SK-N-SH (cell line): ENCODE measurements around the gene WDR27. TPM values are rescaled to one million over a fixed set of nuclear protein-coding genes. Genes with fewer than 3 reads are reported as not detected.

Experiments
- CTCF ChIA-PET: fragments of 300-600, 350-600 bp; formaldehyde crosslinking; extraction: SDS; loops from one replicate; lab custom pipeline; 2021; lab: Yijun Ruan, JAX
- POLR2A ChIA-PET: fragments of 350-600 bp; sonication (Branson Sonifier 250); formaldehyde crosslinking; extraction: SDS; loops from one replicate; lab custom pipeline; 2020; ENCODE audit warnings: antibody characterized with exemption, inconsistent platforms; lab: Yijun Ruan, JAX
- DNase-seq: peaks from one replicate; pipeline ENCODE4 v3.0.0; 2012
- H2AFZ ChIP-seq: fragments of 200-600 bp; sonication (generic); 2 replicates; pipeline ENCODE4 v1.8.1; 2016; ENCODE audit warnings: antibody characterized with exemption, mild to moderate bottlenecking, low read depth
- H3F3A ChIP-seq: fragments of 200-600 bp; sonication (generic); replicated peaks from 2 replicates; pipeline ENCODE3; 2016; ENCODE audit warnings: antibody characterized with exemption, mild to moderate bottlenecking; ENCODE audit not compliant: insufficient read depth
- H3K27ac ChIP-seq, 2 experiments: fragments of 200-500 bp in 1 of 2; fragments of 200-600 bp in 1 of 2; sonication (Bioruptor generic) in 1 of 2; sonication (generic), shearing (Covaris generic) in 1 of 2; 2 replicates each; pipeline versions ENCODE4 v1.5.1 to v1.6.1; 2014 to 2016; ENCODE audit warnings: low read depth in 2 of 2, inconsistent platforms in 1 of 2, low read length in 1 of 2, mild to moderate bottlenecking in 1 of 2, mixed read lengths in 1 of 2
- H3K27me3 ChIP-seq: fragments of 200-600 bp; sonication (generic), shearing (Covaris generic); 2 replicates; pipeline ENCODE4 v1.6.1; 2016; ENCODE audit warnings: mixed run types; ENCODE audit not compliant: insufficient read depth
- H3K36me3 ChIP-seq, 2 experiments: fragments of 200-500 bp in 1 of 2; fragments of 200-600 bp in 1 of 2; sonication (Bioruptor generic) in 1 of 2; sonication (generic) in 1 of 2; replicated peaks in 1 of 2; 2 replicates each; pipeline versions ENCODE3 to v1.5.1; 2014 to 2016; ENCODE audit warnings: low read length in 1 of 2, mild to moderate bottlenecking in 1 of 2; ENCODE audit not compliant: insufficient read depth in 2 of 2, control insufficient read depth in 1 of 2
- H3K4me1 ChIP-seq, 2 experiments: fragments of 200-500 bp in 1 of 2; fragments of 200-600 bp in 1 of 2; sonication (Bioruptor generic) in 1 of 2; sonication (generic), shearing (Covaris generic) in 1 of 2; 2 replicates each; pipeline versions ENCODE4 v1.5.1 to v1.6.1; 2014 to 2016; ENCODE audit warnings: low read depth in 1 of 2, low read length in 1 of 2, mixed run types in 1 of 2; ENCODE audit not compliant: insufficient read depth in 2 of 2, control insufficient read depth in 1 of 2
- H3K4me2 ChIP-seq: fragments of 200-600 bp; sonication (generic), shearing (Covaris generic); 2 replicates; pipeline ENCODE4 v1.6.1; 2017; ENCODE audit warnings: mixed run types
- H3K4me3 ChIP-seq, 2 experiments: fragments of 200-500 bp in 1 of 2; fragments of 200-600 bp in 1 of 2; sonication (Bioruptor generic) in 1 of 2; sonication (generic), shearing (Covaris generic) in 1 of 2; 2 replicates each; pipeline versions ENCODE4 v1.5.1 to v1.8.1; 2014 to 2016; ENCODE audit warnings: low read depth in 2 of 2, inconsistent platforms in 1 of 2, low read length in 1 of 2, mild to moderate bottlenecking in 1 of 2, mixed read lengths in 1 of 2, moderate library complexity in 1 of 2
- H3K79me2 ChIP-seq: fragments of 200-600 bp; sonication (generic); 2 replicates; pipeline ENCODE4 v1.8.1; 2017; ENCODE audit warnings: mild to moderate bottlenecking; ENCODE audit not compliant: insufficient read depth
- H3K9ac ChIP-seq: fragments of 200-600 bp; sonication (generic); 2 replicates; pipeline ENCODE4 v1.6.1; 2017; ENCODE audit warnings: mixed run types
- H3K9me2 ChIP-seq: fragments of 200-600 bp; sonication (generic); 2 replicates; pipeline ENCODE4 v1.6.1; 2017; ENCODE audit warnings: mixed run types
- H3K9me3 ChIP-seq: fragments of 200-600 bp; sonication (generic); 2 replicates; pipeline ENCODE4 v1.6.1; 2017; ENCODE audit warnings: mixed run types, mild to moderate bottlenecking, moderate library complexity
- H4K20me1 ChIP-seq: fragments of 200-600 bp; sonication (generic); 2 replicates; pipeline ENCODE4 v1.6.1; 2017; ENCODE audit warnings: mild to moderate bottlenecking, mixed run types; ENCODE audit not compliant: insufficient read depth
- CHD2 ChIP-seq: fragments of 150-350 bp; IDR thresholded peaks from 2 replicates; pipeline ENCODE4 v1.6.1; 2018; ENCODE audit warnings: low read length; ENCODE audit not compliant: partially characterized antibody
- EP300 ChIP-seq, 2 experiments: IDR thresholded peaks; 2 replicates each; pipeline versions ENCODE4 v1.4.0 to v1.6.1; 2012; ENCODE audit warnings: borderline replicate concordance in 1 of 2, low read depth in 1 of 2, low read length in 1 of 2
- FOSL2 ChIP-seq: IDR thresholded peaks from 2 replicates; pipeline ENCODE4 v1.4.0; 2012; ENCODE audit warnings: low read depth, mild to moderate bottlenecking, moderate library complexity, borderline replicate concordance
- JUND ChIP-seq: IDR thresholded peaks from 2 replicates; pipeline ENCODE4 v1.4.0; 2012
- MEF2A ChIP-seq: IDR thresholded peaks from 2 replicates; pipeline ENCODE4 v1.4.0; 2012; ENCODE audit warnings: low read depth, borderline replicate concordance
- MXI1 ChIP-seq: IDR thresholded peaks from 2 replicates; pipeline ENCODE4 v1.6.1; 2012; ENCODE audit warnings: mild to moderate bottlenecking, low read depth, low read length, improper control_type of control experiment
- NFIC ChIP-seq: IDR thresholded peaks from 2 replicates; pipeline ENCODE4 v1.4.0; 2012; ENCODE audit warnings: borderline replicate concordance
- NRF1 ChIP-seq: IDR thresholded peaks from 2 replicates; pipeline ENCODE4 v1.6.1; 2012; ENCODE audit warnings: low read depth, mild to moderate bottlenecking, low read length
- RAD21 ChIP-seq: IDR thresholded peaks from 2 replicates; pipeline ENCODE4 v1.6.1; 2012; ENCODE audit warnings: mild to moderate bottlenecking, low read length
- RCOR1 ChIP-seq: fragments of 150-350 bp; IDR thresholded peaks from 2 replicates; pipeline ENCODE4 v1.6.1; 2017; ENCODE audit warnings: antibody characterized with exemption, low read length
- SIN3A ChIP-seq: IDR thresholded peaks from 2 replicates; pipeline ENCODE4 v1.6.1; 2012; ENCODE audit warnings: low read depth, mild to moderate bottlenecking, low read length, moderate library complexity, borderline replicate concordance
- TAF1 ChIP-seq: IDR thresholded peaks from 2 replicates; pipeline ENCODE4 v1.6.1; 2012; ENCODE audit warnings: low read depth, mild to moderate bottlenecking, low read length, moderate library complexity, borderline replicate concordance
- TCF12 ChIP-seq: IDR thresholded peaks from 2 replicates; pipeline ENCODE4 v1.4.0; 2012
- TEAD4 ChIP-seq: IDR thresholded peaks from 2 replicates; pipeline ENCODE4 v1.4.0; 2012; ENCODE audit warnings: mild to moderate bottlenecking, borderline replicate concordance; ENCODE audit not compliant: insufficient read depth
- YY1 ChIP-seq: IDR thresholded peaks from 2 replicates; pipeline ENCODE4 v1.4.0; 2012; ENCODE audit warnings: low read depth, mild to moderate bottlenecking
- ZBTB33 ChIP-seq: IDR thresholded peaks from 2 replicates; pipeline ENCODE4 v1.4.0; 2012; ENCODE audit warnings: low read depth, borderline replicate concordance
- WGBS: methylation state at CpG from one replicate; pipeline ENCODE4 v1.1.6; 2017; ENCODE audit warnings: low lambda C conversion rate; 5-methylcytosine and 5-hydroxymethylcytosine counted together
- polyA plus RNA-seq, 3 experiments: library from polyadenylated mRNA; depleted of rRNA; stranded (reverse); fragments of >200 nt; gene quantifications; 2 replicates each; pipeline ENCODE4 v1.2.3, GENCODE V29; 2012
- TF ChIP-seq, protein P1 (sequence below): IDR thresholded peaks from 2 replicates; pipeline ENCODE4 v1.6.1; 2012; ENCODE audit warnings: mild to moderate bottlenecking, low read depth, low read length, moderate library complexity
- TF ChIP-seq, protein P2 (sequence below): fragments of 150-350 bp; IDR thresholded peaks from 2 replicates; pipeline ENCODE4 v1.6.1; 2017; ENCODE audit warnings: antibody characterized with exemption, low read length, low read depth, borderline replicate concordance
- TF ChIP-seq, protein P3 (sequence below): IDR thresholded peaks from 2 replicates; pipeline ENCODE4; 2012
- TF ChIP-seq, protein P4 (sequence below): fragments of 150-350 bp; IDR thresholded peaks from 2 replicates; pipeline ENCODE4 v1.6.1; 2016; ENCODE audit warnings: mild to moderate bottlenecking, low read depth, low read length

The WDR27 gene
- polyA plus RNA-seq, 1 of the 3 experiments (the other 2 are of a cell fraction), result 55.6 TPM

DNA sequence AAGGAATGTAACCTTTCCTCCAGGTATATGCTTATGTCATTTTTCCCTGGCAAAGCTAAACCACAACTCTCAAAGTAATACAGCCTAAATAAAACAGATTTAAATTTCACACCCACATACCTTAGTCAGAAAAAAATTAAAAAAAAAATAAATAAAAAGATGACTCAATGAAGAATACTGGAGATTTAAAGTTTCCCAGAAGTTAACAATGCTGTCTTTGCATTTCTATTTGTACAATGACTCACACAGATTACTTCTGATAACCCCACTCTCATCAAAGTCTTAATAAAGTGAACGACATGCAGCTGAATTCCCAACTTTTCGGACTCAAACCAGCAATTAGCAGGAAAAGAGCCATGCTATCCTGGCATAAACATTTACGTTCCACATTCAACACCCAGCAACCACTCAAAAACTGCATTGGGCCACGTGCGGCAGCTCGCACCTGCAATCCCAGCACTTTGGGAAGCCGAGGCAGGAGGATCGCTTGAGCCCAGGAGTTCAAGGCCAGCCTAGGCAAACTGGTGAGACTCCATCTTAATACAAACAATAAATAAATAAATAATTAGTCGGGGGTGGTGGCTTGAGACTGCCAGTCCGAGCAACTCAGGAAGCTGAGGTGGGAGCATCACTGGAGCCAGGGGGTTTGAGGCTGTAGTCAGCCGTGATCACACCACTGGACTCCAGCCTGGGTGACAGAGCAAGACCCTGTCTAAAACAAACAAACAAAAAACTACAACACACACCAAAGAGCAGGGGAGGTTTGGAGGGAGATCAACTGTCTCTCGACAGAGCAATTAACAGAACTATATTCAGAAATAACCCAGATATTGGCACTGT, 130.5 kb downstream of the WDR27 start:
- CTCF ChIA-PET, result no interaction called here
- Histone ChIP-seq H3K9me2 (no peaks in the 10 kb centered on the region), H3K27ac (peak overlapping the region in 1 of 2 experiments; percentile 60; a peak in 2 of 4 replicates), H3K9me3 (no peaks in the 10 kb centered on the region), H3K36me3 (no peaks in the 10 kb centered on the region), H3K9ac (no peak overlapping the region), H2AFZ (no peak overlapping the region), H3K79me2 (no peaks in the 10 kb centered on the region), H3F3A (peaks cover 5% of the 10 kb centered on the region), H3K4me3 (no peak overlapping the region), H3K27me3 (no peaks in the 10 kb centered on the region), H3K4me2 (peak overlapping the region; percentile 51), H4K20me1 (no peaks in the 10 kb centered on the region), H3K4me1 (0 out of 4 replicates have a peak, but pooled peaks cover 0 to 4% of the 10 kb centered on the region in 2 experiments)
- WGBS, result 68% methylated on average over 12 of the region's 12 CpGs
- DNase-seq, result no peak
- POLR2A ChIA-PET, result no interaction called here
- no peak for TF ChIP-seq TEAD4
- TF ChIP-seq JUND, result peak; percentile 58
- peak in 1 of 2 experiments; percentile 54; a peak in 1 of 4 replicates for TF ChIP-seq EP300 (IDR thresholded peaks at IDR 0.05; ENCODE audit: borderline replicate concordance in 1 of 2, low read depth in 1 of 2, low read length in 1 of 2)
- TF ChIP-seq, protein P1, sequence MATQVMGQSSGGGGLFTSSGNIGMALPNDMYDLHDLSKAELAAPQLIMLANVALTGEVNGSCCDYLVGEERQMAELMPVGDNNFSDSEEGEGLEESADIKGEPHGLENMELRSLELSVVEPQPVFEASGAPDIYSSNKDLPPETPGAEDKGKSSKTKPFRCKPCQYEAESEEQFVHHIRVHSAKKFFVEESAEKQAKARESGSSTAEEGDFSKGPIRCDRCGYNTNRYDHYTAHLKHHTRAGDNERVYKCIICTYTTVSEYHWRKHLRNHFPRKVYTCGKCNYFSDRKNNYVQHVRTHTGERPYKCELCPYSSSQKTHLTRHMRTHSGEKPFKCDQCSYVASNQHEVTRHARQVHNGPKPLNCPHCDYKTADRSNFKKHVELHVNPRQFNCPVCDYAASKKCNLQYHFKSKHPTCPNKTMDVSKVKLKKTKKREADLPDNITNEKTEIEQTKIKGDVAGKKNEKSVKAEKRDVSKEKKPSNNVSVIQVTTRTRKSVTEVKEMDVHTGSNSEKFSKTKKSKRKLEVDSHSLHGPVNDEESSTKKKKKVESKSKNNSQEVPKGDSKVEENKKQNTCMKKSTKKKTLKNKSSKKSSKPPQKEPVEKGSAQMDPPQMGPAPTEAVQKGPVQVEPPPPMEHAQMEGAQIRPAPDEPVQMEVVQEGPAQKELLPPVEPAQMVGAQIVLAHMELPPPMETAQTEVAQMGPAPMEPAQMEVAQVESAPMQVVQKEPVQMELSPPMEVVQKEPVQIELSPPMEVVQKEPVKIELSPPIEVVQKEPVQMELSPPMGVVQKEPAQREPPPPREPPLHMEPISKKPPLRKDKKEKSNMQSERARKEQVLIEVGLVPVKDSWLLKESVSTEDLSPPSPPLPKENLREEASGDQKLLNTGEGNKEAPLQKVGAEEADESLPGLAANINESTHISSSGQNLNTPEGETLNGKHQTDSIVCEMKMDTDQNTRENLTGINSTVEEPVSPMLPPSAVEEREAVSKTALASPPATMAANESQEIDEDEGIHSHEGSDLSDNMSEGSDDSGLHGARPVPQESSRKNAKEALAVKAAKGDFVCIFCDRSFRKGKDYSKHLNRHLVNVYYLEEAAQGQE, result no peak
- TF ChIP-seq YY1, result no peak
- TF ChIP-seq, protein P2, sequence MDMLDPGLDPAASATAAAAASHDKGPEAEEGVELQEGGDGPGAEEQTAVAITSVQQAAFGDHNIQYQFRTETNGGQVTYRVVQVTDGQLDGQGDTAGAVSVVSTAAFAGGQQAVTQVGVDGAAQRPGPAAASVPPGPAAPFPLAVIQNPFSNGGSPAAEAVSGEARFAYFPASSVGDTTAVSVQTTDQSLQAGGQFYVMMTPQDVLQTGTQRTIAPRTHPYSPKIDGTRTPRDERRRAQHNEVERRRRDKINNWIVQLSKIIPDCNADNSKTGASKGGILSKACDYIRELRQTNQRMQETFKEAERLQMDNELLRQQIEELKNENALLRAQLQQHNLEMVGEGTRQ, result no peak
- no peak for TF ChIP-seq MEF2A
- TF ChIP-seq ZBTB33, result no peak
- peak; percentile 65 for TF ChIP-seq TCF12
- no peak for TF ChIP-seq MXI1
- TF ChIP-seq NFIC, result peak; percentile 7; the same call in 1 of the 2 replicates
- TF ChIP-seq, protein P3, sequence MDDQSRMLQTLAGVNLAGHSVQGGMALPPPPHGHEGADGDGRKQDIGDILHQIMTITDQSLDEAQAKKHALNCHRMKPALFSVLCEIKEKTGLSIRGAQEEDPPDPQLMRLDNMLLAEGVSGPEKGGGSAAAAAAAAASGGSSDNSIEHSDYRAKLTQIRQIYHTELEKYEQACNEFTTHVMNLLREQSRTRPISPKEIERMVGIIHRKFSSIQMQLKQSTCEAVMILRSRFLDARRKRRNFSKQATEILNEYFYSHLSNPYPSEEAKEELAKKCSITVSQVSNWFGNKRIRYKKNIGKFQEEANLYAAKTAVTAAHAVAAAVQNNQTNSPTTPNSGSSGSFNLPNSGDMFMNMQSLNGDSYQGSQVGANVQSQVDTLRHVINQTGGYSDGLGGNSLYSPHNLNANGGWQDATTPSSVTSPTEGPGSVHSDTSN, result peak; percentile 46
- no peak for TF ChIP-seq RAD21
- peak; percentile 70 for TF ChIP-seq FOSL2
- TF ChIP-seq SIN3A, result no peak
- no peak for TF ChIP-seq TAF1
- no peak for TF ChIP-seq NRF1
- TF ChIP-seq RCOR1, result no peak
- no peak for TF ChIP-seq CHD2
- TF ChIP-seq, protein P4, sequence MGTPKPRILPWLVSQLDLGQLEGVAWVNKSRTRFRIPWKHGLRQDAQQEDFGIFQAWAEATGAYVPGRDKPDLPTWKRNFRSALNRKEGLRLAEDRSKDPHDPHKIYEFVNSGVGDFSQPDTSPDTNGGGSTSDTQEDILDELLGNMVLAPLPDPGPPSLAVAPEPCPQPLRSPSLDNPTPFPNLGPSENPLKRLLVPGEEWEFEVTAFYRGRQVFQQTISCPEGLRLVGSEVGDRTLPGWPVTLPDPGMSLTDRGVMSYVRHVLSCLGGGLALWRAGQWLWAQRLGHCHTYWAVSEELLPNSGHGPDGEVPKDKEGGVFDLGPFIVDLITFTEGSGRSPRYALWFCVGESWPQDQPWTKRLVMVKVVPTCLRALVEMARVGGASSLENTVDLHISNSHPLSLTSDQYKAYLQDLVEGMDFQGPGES, result no peak
